ENCODE measurements around the gene RASA2.

Gene RASA2

DNA sequence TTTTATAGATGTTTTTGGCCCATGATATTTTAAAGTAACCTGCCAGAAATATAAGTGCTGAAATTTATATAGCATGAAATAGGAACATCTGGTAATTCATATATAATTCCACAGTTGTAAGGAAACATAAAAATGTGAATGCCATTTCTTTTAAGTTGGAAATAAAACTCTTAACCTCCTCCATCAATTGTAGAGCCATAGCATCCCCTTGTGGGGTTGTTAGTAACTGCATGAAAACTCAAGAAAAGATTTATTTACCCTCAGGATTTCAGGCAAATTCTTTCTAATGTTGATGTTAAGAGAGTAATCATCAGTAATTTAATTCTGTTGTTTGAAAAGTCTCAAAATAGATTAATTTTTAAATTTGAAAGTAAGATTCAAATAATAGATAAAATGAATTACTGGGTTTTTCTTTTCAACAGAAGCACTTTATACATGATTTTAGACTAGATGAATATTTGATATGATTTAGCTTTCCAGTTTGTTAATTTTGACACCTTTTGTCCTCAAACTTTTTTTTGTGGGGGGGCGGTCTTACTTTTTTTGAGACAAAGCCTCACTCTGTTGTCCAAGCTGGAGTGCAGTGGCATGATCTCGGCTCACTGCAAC, 74.7 kb downstream of the RASA2 start:
- H3K9me3 ChIP-seq (ENCODE audit: insufficient read depth, low read depth, low read length), result no peaks in the 10 kb centered on the region
- H3K27ac ChIP-seq (ENCODE audit: low read length), result no peak overlapping the region
- H3K4me3 ChIP-seq (ENCODE audit: low read length), result no peak overlapping the region
- no peaks in the 10 kb centered on the region for H3K27me3 ChIP-seq (ENCODE audit: insufficient read depth, low read length)
- no peak overlapping the region for H3K9ac ChIP-seq (ENCODE audit: low read depth, low read length)
- peaks cover 17% of the 10 kb centered on the region for H3K36me3 ChIP-seq (ENCODE audit: insufficient read depth, low read depth, low read length)
- no peaks in the 10 kb centered on the region for H3K4me1 ChIP-seq (ENCODE audit: insufficient read depth, low read length)

DNA sequence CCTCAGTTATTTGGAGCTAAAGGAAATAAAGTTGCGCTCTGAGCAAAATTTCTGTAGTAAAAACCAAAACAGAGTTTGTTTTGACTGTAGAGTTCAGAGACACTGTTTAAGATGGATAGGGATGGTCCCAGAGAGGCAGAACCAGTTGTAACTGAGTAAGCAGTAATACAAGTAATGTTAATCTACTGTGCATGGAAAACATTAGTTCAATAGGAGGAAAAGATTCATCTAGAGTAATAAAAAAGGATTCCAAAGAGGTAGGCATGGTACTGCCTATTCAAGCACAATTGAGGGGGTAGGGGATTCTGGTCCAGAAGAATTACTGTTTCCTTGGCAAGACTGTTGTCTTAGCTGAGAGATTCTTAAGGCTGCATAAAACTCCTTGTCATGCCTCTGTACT, 77.4 kb downstream of the RASA2 start:
- Histone ChIP-seq H3K27me3 (ENCODE audit: insufficient read depth, low read length) (no peaks in the 10 kb centered on the region), H3K36me3 (ENCODE audit: insufficient read depth, low read depth, low read length) (peaks cover 6% of the 10 kb centered on the region), H3K9ac (ENCODE audit: low read depth, low read length) (no peak overlapping the region), H3K27ac (ENCODE audit: low read length) (no peak overlapping the region), H3K4me1 (ENCODE audit: insufficient read depth, low read length) (no peaks in the 10 kb centered on the region), H3K4me3 (ENCODE audit: low read length) (no peak overlapping the region), H3K9me3 (ENCODE audit: insufficient read depth, low read depth, low read length) (no peaks in the 10 kb centered on the region)

DNA sequence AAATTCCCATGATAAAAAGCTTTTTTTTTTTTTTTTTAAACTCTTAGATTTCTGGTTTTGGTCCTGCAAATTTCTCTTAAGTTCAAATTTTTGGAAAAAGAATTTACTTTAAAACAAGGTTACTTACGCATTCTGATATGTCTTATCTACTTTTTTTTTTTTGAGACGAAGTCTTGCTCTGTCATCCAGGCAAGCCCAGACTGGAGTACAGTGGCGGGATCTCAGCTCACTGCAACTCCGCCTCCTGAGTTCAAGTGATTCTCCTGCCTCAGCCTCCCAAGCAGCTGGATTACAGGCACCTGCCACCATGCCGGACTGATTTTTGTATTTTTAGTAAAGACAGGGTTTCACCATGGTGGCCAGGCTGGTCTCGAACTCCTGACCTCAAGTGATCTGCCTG, 83.2 kb downstream of the RASA2 start:
- Histone ChIP-seq H3K9ac (ENCODE audit: low read depth, low read length) (no peak overlapping the region), H3K27me3 (ENCODE audit: insufficient read depth, low read length) (no peaks in the 10 kb centered on the region), H3K4me1 (ENCODE audit: insufficient read depth, low read length) (no peaks in the 10 kb centered on the region), H3K9me3 (ENCODE audit: insufficient read depth, low read depth, low read length) (no peaks in the 10 kb centered on the region), H3K27ac (ENCODE audit: low read length) (no peak overlapping the region), H3K4me3 (ENCODE audit: low read length) (no peak overlapping the region), H3K36me3 (ENCODE audit: insufficient read depth, low read depth, low read length) (peaks cover 30% of the 10 kb centered on the region)

DNA sequence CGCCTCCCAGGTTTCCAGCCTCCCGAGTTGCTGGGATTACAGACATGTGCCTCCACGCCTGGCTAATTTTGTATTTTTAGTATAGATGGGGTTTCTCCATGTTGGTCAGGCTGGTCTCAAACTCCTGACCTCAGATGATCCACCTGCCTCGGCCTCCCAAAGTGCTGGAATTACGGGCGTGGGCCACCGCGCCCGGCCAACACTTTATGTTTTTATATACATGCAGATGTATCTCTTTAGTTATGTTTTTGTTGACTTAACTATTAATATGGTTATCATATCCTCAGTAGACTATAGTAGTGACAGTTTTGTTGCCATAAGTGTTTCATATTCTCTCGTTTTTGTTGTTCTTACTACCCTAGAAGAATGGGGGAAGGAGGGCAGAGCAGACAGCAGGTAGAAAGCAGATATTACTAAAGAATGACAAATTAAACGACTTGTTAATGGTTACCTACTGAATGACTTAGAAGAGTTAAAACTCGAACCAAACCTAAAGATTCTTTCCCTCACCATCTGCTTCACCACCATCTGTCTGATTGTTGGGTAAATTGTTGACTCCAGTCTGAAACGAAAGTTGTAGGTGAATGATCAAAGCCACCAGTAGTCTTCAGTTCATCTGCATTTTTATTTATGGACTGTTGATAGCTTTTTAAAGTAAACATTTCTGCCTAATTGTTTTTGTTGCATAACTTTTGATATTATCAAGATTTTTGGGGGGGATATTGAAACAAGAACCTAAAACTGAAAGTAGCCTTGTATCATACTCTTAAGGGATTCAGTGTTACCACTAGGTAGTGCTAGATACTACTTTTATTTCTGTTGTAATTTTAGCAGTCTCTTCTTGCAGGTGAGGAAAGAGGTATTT, 89.3 kb downstream of the RASA2 start:
- Histone ChIP-seq H3K27me3 (ENCODE audit: insufficient read depth, low read length) (no peaks in the 10 kb centered on the region), H3K36me3 (ENCODE audit: insufficient read depth, low read depth, low read length) (peaks cover 64% of the 10 kb centered on the region), H3K9ac (ENCODE audit: low read depth, low read length) (no peak overlapping the region), H3K27ac (ENCODE audit: low read length) (no peak overlapping the region), H3K4me3 (ENCODE audit: low read length) (no peak overlapping the region), H3K4me1 (ENCODE audit: insufficient read depth, low read length) (no peaks in the 10 kb centered on the region), H3K9me3 (ENCODE audit: insufficient read depth, low read depth, low read length) (no peaks in the 10 kb centered on the region)

DNA sequence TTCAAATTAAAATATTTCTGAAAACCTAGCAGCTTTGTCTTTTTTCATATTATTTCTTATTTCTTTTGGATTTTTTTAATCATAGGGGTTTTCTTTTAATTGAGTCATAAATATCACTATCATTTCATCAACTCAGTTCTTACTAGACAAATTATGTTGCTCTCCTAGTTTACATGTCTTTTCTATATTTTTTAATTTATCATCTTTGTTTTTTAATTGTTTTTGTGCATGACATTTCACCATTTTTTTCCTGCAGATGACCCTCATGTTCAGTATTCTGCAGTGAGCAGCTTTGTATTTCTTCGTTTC, 89.9 kb downstream of the RASA2 start:
- no peak overlapping the region for H3K4me3 ChIP-seq (ENCODE audit: low read length)
- no peak overlapping the region for H3K27ac ChIP-seq (ENCODE audit: low read length)
- H3K36me3 ChIP-seq (ENCODE audit: insufficient read depth, low read depth, low read length), result peaks cover 63% of the 10 kb centered on the region
- H3K27me3 ChIP-seq (ENCODE audit: insufficient read depth, low read length), result no peaks in the 10 kb centered on the region
- H3K9me3 ChIP-seq (ENCODE audit: insufficient read depth, low read depth, low read length), result no peaks in the 10 kb centered on the region
- no peak overlapping the region for H3K9ac ChIP-seq (ENCODE audit: low read depth, low read length)
- H3K4me1 ChIP-seq (ENCODE audit: insufficient read depth, low read length), result no peaks in the 10 kb centered on the region

DNA sequence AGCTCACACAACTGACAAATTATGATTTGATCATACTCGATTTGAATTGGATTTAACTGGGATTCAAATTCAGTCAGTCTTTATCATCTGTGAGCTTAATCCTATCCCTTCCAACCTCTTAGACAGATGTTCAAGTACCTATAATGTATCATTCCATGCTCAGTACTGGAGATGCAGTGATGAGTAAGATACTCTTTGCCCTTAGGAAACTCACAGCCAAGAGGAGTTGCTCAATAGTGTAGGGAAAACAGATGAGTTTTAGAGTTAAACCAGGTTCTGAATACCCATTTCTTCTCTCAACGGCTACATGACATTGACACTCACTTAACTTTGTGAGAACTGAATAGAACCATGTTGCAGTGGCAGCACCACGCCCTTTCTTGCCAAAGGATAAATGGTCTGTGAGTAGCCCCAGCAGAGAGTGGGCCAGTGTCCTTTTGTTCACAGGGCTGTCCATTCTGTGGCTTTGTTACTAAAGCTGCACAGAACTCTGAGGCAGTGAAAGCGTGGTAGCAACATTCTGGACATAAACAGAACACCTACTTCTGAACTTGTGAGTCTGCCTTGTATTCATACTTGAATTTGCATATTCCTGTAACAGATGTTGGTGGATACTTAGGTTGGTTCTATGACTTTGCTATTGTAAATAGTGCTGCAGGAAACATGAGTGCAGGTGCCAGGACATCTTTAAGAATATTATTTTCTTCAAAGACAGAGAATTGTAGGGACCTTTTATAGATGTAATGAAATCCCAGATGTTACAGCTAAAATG, 91.6 kb downstream of the RASA2 start:
- H3K4me3 ChIP-seq (ENCODE audit: low read length), result no peak overlapping the region
- H3K36me3 ChIP-seq (ENCODE audit: insufficient read depth, low read depth, low read length), result peaks cover 56% of the 10 kb centered on the region

DNA sequence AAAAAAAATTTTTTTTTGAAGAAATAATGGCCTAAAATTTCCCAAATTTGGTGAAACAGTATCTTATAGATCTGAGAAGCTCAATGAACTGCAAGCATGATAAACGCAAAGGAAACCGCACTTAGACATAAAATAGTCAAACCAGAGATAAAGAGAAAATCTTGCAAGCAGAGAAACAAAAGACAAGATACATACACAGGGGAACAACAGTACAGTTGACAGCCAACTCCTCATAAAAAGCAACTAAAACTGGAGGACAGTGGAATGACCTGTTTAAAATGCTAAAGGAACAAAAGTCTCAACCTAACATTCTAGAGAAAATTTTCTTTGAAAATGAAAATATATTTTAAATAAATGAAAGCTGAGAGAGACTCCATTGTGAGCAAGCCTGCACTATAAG, 107.5 kb downstream of the RASA2 start:
- Histone ChIP-seq H3K4me3 (ENCODE audit: low read length) (no peak overlapping the region), H3K9me3 (ENCODE audit: insufficient read depth, low read depth, low read length) (no peaks in the 10 kb centered on the region), H3K36me3 (ENCODE audit: insufficient read depth, low read depth, low read length) (peaks cover 46% of the 10 kb centered on the region; the same call in 1 of the 2 replicates), H3K4me1 (ENCODE audit: insufficient read depth, low read length) (no peaks in the 10 kb centered on the region), H3K9ac (ENCODE audit: low read depth, low read length) (no peak overlapping the region), H3K27me3 (ENCODE audit: insufficient read depth, low read length) (no peaks in the 10 kb centered on the region), H3K27ac (ENCODE audit: low read length) (no peak overlapping the region)

More for the DNA sequence above, 91.6 kb downstream of the RASA2 start:
- H3K27me3 ChIP-seq (ENCODE audit: insufficient read depth, low read length), result no peaks in the 10 kb centered on the region
- no peaks in the 10 kb centered on the region for H3K9me3 ChIP-seq (ENCODE audit: insufficient read depth, low read depth, low read length)
- H3K27ac ChIP-seq (ENCODE audit: low read length), result no peak overlapping the region
- no peaks in the 10 kb centered on the region for H3K4me1 ChIP-seq (ENCODE audit: insufficient read depth, low read length)
- no peak overlapping the region for H3K9ac ChIP-seq (ENCODE audit: low read depth, low read length)

DNA sequence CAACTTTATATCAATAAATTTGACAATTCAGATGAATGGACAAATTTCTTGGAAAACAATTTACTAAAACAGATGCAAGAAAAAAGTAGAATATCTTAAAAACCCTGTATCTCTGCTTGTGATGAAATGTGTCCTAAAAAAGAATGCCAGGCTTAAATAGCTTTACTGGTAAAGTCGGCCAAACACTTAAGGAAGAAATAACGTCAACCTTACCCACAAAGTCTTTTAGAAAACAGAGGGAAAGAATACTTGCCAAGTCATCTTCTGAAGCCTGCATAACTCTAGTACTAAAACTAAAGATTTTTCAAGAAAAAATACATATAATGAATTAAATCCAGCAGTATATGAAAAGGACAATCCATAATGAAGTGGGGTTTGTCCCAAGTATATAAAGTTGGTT, 111.1 kb downstream of the RASA2 start:
- no peak overlapping the region for H3K27ac ChIP-seq (ENCODE audit: low read length)
- peaks cover 33% of the 10 kb centered on the region; the same call in 1 of the 2 replicates for H3K36me3 ChIP-seq (ENCODE audit: insufficient read depth, low read depth, low read length)
- no peak overlapping the region for H3K4me3 ChIP-seq (ENCODE audit: low read length)
- H3K27me3 ChIP-seq (ENCODE audit: insufficient read depth, low read length), result no peaks in the 10 kb centered on the region
- peaks cover 14% of the 10 kb centered on the region for H3K9me3 ChIP-seq (ENCODE audit: insufficient read depth, low read depth, low read length)
- H3K9ac ChIP-seq (ENCODE audit: low read depth, low read length), result no peak overlapping the region
- no peaks in the 10 kb centered on the region for H3K4me1 ChIP-seq (ENCODE audit: insufficient read depth, low read length)

DNA sequence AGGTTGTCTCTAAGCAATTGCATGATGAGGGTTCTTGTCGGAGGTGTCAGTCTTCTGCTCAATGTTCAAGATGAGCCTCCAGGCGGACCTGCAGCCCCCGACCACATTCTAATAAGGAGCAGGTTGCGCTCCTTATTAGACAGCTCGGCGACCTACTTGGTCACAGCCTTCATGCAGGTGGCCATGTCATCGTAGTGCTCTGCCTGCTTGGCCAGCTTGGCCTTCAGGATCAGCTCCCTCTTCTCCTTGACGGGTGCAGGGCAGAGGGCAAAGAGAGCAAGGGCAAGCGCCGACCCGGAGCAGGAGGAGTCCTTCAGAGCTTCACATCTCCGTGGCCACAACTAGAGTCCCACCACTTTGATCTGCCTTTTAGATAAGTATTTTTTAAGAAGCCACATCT, 113.5 kb downstream of the RASA2 start:
- H3K4me1 ChIP-seq (ENCODE audit: insufficient read depth, low read length), result no peaks in the 10 kb centered on the region
- H3K36me3 ChIP-seq (ENCODE audit: insufficient read depth, low read depth, low read length), result peaks cover 22% of the 10 kb centered on the region; the same call in 1 of the 2 replicates
- no peak overlapping the region for H3K4me3 ChIP-seq (ENCODE audit: low read length)
- no peaks in the 10 kb centered on the region for H3K27me3 ChIP-seq (ENCODE audit: insufficient read depth, low read length)
- peaks cover 14% of the 10 kb centered on the region for H3K9me3 ChIP-seq (ENCODE audit: insufficient read depth, low read depth, low read length)
- no peak overlapping the region for H3K27ac ChIP-seq (ENCODE audit: low read length)
- no peak overlapping the region for H3K9ac ChIP-seq (ENCODE audit: low read depth, low read length)

DNA sequence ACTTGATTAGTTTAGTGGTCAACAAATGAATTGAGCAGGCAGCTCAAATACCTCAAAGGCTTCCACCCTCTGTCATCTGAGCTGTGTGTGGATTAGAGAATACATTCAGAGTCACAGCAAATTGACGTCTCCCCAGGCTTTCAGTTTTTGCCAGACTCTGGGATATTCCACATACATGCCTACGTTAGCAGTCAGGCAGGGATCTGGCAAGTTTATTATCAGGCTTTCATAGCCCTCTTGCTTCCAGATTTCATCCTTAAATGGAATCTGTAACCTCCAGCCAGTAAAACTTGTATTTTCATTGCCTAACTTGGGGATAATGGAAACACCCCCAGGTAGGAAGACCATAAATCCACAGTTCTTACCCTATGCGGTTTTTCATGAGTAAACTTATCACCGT, 115.9 kb downstream of the RASA2 start:
- no peaks in the 10 kb centered on the region for H3K27me3 ChIP-seq (ENCODE audit: insufficient read depth, low read length)
- no peak overlapping the region for H3K4me3 ChIP-seq (ENCODE audit: low read length)
- H3K9me3 ChIP-seq (ENCODE audit: insufficient read depth, low read depth, low read length), result peaks cover 14% of the 10 kb centered on the region
- H3K4me1 ChIP-seq (ENCODE audit: insufficient read depth, low read length), result no peaks in the 10 kb centered on the region
- no peak overlapping the region for H3K9ac ChIP-seq (ENCODE audit: low read depth, low read length)
- H3K27ac ChIP-seq (ENCODE audit: low read length), result no peak overlapping the region
- peaks cover 12% of the 10 kb centered on the region; the same call in 1 of the 2 replicates for H3K36me3 ChIP-seq (ENCODE audit: insufficient read depth, low read depth, low read length)

DNA sequence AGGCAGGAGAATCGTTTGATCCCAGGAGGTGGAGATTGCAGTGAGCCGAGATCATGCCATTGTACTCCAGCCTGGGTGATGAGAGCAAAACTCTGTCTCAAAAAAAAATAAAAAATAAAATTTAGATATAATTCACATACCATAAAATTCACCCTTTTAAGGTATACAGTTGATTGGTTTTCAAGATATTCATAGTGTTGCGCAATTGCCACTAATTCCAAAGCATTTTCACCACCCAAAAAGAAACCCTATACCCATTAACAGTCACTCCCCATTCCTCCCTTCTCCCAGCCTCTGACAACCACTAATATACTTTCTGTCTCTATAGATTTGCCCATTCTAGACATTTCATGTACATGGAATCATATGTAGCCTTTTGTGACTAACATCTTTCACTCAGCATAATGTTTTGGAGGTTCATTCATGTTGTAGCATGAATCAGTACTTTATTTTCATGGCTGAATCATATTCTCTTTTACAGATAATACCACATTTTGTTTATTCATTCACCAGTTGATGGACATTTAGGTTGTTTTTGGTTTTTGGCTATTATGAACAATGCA, 116.7 kb downstream of the RASA2 start:
- H3K4me3 ChIP-seq (ENCODE audit: low read length), result no peak overlapping the region

More for the DNA sequence above, 116.7 kb downstream of the RASA2 start:
- H3K9ac ChIP-seq (ENCODE audit: low read depth, low read length), result no peak overlapping the region
- no peaks in the 10 kb centered on the region for H3K27me3 ChIP-seq (ENCODE audit: insufficient read depth, low read length)
- peaks cover 14% of the 10 kb centered on the region for H3K9me3 ChIP-seq (ENCODE audit: insufficient read depth, low read depth, low read length)
- peaks cover 18% of the 10 kb centered on the region; the same call in 1 of the 2 replicates for H3K36me3 ChIP-seq (ENCODE audit: insufficient read depth, low read depth, low read length)
- H3K4me1 ChIP-seq (ENCODE audit: insufficient read depth, low read length), result no peaks in the 10 kb centered on the region
- H3K27ac ChIP-seq (ENCODE audit: low read length), result no peak overlapping the region
